Embryonic facial prominence (tissue), 1 donor: ENCODE results near the gene CTXN1.
"Not testable (repeated sequence)": the region's sequence is repeated elsewhere in the genome, so short reads cannot be mapped to it uniquely, and the experiment has no call there.

Experiments
- DNase-seq: peaks from one replicate; pipeline ENCODE4 v3.0.0-alpha.2; 2016; ENCODE audit errors: extremely low spot score

Gene CTXN1

GRCh38 chr19:7926021-7926726, at the start of gene CTXN1:
TSS of gene CTXN1 (minus strand) at chr19:7926135. CDS start at chr19:7925538, 597 bp downstream.
- DNase-seq, result no peak

GRCh38 chr19:7975037-7975436, 49.1 kb upstream of the CTXN1 start:
- DNase-seq, result no peak

GRCh38 chr19:7973883-7974282, 47.9 kb upstream of the CTXN1 start:
- DNase-seq, result no peak

- no peak for DNase-seq
Observed at GRCh38 chr19:7971553-7972520, 45.9 kb upstream of the CTXN1 start.

GRCh38 chr19:7970716-7971448, 44.9 kb upstream of the CTXN1 start:
- no peak for DNase-seq

GRCh38 chr19:7969555-7969939, 43.6 kb upstream of the CTXN1 start:
- DNase-seq, result no peak

- DNase-seq, result no peak
Observed at GRCh38 chr19:7968796-7969554, 43.0 kb upstream of the CTXN1 start.

GRCh38 chr19:7968008-7968795, 42.3 kb upstream of the CTXN1 start:
- no peak for DNase-seq

- DNase-seq, result no peak
Observed at GRCh38 chr19:7965921-7966665, 40.2 kb upstream of the CTXN1 start.

GRCh38 chr19:7965259-7965841, 39.4 kb upstream of the CTXN1 start:
- no peak for DNase-seq

- DNase-seq, result no peak
Observed at GRCh38 chr19:7963566-7963965, 37.6 kb upstream of the CTXN1 start.

- no peak for DNase-seq
Observed at GRCh38 chr19:7962644-7963268, 36.8 kb upstream of the CTXN1 start.

- DNase-seq, result no peak
Observed at GRCh38 chr19:7961920-7962626, 36.1 kb upstream of the CTXN1 start.

GRCh38 chr19:7961082-7961481, 35.1 kb upstream of the CTXN1 start:
- not testable (repeated sequence) for DNase-seq

- DNase-seq, result no peak
Observed at GRCh38 chr19:7959211-7959610, 33.3 kb upstream of the CTXN1 start.

- no peak for DNase-seq
Observed at GRCh38 chr19:7955696-7956095, 29.8 kb upstream of the CTXN1 start.

GRCh38 chr19:7953576-7953975, 27.6 kb upstream of the CTXN1 start:
- no peak for DNase-seq

- DNase-seq, result no peak
Observed at GRCh38 chr19:7953060-7953459, 27.1 kb upstream of the CTXN1 start.
